Activated naive CD4-positive, alpha-beta T cell treated with anti-CD3 and anti-CD28 coated beads, Interleukin-2, amount 50 U/mL, for 72 hours (primary cell): ENCODE measurements around the gene THSD4. TPM values are rescaled to one million over a fixed set of nuclear protein-coding genes. Genes with fewer than 3 reads are reported as not detected.

Experiments
- ATAC-seq, 2 donors: fragments of 150-1000 bp; cut with Tn5 transposase; 2 replicates each; pipeline ENCODE4 v1.10.0; 2021; ENCODE audit warnings: mild to moderate bottlenecking in 2 of 2, moderate library complexity in 2 of 2
- DNase-seq, 2 donors: peaks; one replicate each; pipeline ENCODE4 v3.0.0; 2021 to 2022; ENCODE audit warnings: low spot score in 2 of 2
- H3K27ac Mint-ChIP-seq, 2 donors: one replicate each; pipeline ENCODE4 v1.8.0; 2022; ENCODE audit warnings: mild to moderate bottlenecking in 2 of 2, mixed read lengths in 2 of 2
- H3K36me3 Mint-ChIP-seq, 2 donors: one replicate each; pipeline ENCODE4 v1.8.0; 2022; ENCODE audit warnings: mixed read lengths in 2 of 2
- H3K9me3 Mint-ChIP-seq, 2 donors: one replicate each; pipeline ENCODE4 v1.8.0; 2022; ENCODE audit warnings: mixed read lengths in 2 of 2
- total RNA-seq, 2 donors: library from RNA; stranded (reverse); gene quantifications; one replicate each; pipeline ENCODE4 v1.2.3, GENCODE V29; 2022

The THSD4 gene
- total RNA-seq, 2 donors from 2014 or later = not detected

DNA sequence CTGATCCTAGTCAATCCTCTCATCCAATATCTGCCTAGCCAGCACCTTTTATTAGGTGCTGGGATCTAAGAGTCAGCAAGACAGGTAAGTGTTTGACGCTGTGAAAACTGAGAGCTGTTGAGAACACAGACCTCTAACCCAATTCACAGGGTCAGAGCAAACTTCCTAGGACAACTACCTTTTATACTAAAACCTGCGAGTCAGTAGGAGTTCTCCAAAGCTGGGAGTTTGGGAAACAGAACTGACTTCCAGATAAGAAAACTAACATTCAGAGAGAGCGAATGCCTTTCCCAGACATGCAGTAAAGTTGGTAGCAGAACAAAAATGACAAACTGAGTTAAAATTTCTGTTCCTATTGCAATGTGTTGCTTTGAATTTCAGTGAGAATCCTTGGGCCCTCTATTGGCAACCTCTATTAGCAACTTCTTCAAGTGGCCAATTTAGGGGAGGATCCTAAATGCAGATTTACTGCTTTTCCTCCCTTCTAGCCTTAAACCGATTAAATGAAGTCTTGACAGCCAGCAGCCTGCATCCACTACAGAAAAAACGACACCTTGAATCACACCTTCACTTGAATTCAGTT is 706.4 kb downstream of the THSD4 start:
- no peak for ATAC-seq
- Mint-ChIP-seq H3K27ac (no peak overlapping the region), H3K9me3 (peaks cover 22 to 33% of the 10 kb centered on the region in 2 donors), H3K36me3 (peaks cover 32 to 53% of the 10 kb centered on the region in 2 donors)
- no peak for DNase-seq

- Mint-ChIP-seq H3K36me3 (peaks cover 43 to 66% of the 10 kb centered on the region in 2 donors), H3K27ac (no peak overlapping the region), H3K9me3 (peaks cover 22 to 37% of the 10 kb centered on the region in 2 donors)
- no peak for DNase-seq
- ATAC-seq = no peak
Measured at GRCh38 chr15:71822890-71823630, 707.8 kb downstream of the THSD4 start.

- peaks cover 50 to 71% of the 10 kb centered on the region in 2 donors for H3K36me3 Mint-ChIP-seq
- no peak for ATAC-seq
- no peak for DNase-seq
- no peak overlapping the region for H3K27ac Mint-ChIP-seq
- H3K9me3 Mint-ChIP-seq = peaks cover 22 to 31% of the 10 kb centered on the region in 2 donors
Measured at GRCh38 chr15:71823801-71824200, 708.5 kb downstream of the THSD4 start.

- Mint-ChIP-seq H3K27ac (no peak overlapping the region), H3K36me3 (peaks cover 54 to 79% of the 10 kb centered on the region in 2 donors), H3K9me3 (peaks cover 20 to 29% of the 10 kb centered on the region in 2 donors)
- DNase-seq (no peak), ATAC-seq (no peak)
Measured at GRCh38 chr15:71825021-71825730, 709.9 kb downstream of the THSD4 start.

DNA sequence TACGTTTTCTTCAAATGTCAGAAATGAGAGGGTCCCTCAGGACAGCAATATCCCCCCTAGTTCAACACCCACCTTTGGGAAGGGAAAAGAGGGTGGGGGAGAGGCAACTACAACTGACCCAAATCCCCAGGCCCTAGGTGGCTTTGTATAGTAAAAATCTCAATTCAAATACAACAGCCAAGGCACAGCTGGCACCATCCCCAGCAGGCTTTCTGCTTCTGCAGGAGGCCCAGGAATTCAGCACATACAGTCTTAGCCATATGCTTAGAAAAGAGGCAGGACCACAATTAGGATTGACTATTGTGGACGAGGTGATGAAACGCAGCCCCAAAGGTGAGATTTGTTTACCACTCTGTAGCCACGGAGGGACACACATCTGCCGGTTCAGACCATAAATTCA is 710.9 kb downstream of the THSD4 start:
- Mint-ChIP-seq H3K36me3 (peaks cover 54 to 73% of the 10 kb centered on the region in 2 donors), H3K27ac (no peak overlapping the region), H3K9me3 (peaks cover 12 to 24% of the 10 kb centered on the region in 2 donors)
- ATAC-seq (no peak), DNase-seq (no peak)

- Mint-ChIP-seq H3K27ac (no peak overlapping the region), H3K36me3 (peaks cover 26 to 37% of the 10 kb centered on the region in 2 donors), H3K9me3 (peaks cover 0 to 4% of the 10 kb centered on the region in 2 donors)
- ATAC-seq = no peak
- DNase-seq = no peak
Measured at GRCh38 chr15:71830981-71831380, 715.7 kb downstream of the THSD4 start.

Other genes with a start within 250 kb of the THSD4 start
- gene THAP10, start 223.0 kb upstream of the THSD4 start, total RNA-seq = under 1 TPM in 1 of 2 donors, not detected in 1; 0.19 TPM
- not detected for gene LRRC49, start 222.6 kb upstream of the THSD4 start, total RNA-seq